ENCODE results near the gene MRPS22. TPM values are rescaled to one million over a fixed set of nuclear protein-coding genes. Genes with fewer than 3 reads are reported as not detected.
"Not testable (repeated sequence)": the region's sequence is repeated elsewhere in the genome, so short reads cannot be mapped to it uniquely, and the experiment has no call there.

The MRPS22 gene
- total and polyA plus RNA-seq, 5 donors from 2014 or later = 29.8 to 55.2 (median 45.7) TPM

- no peak for ATAC-seq (ENCODE audit: low read depth in 2 of 2)
Measured at GRCh38 chr3:139327861-139328260, 16.0 kb upstream of the MRPS22 start.

GRCh38 chr3:139328356-139328755 lies 15.5 kb upstream of the MRPS22 start:
- Histone ChIP-seq H3K27me3 (ENCODE audit: control insufficient read depth, insufficient read depth, low read length) (peaks cover 3% of the 10 kb centered on the region), H3K36me3 (ENCODE audit: control insufficient read depth, insufficient read depth, low read length) (no peaks in the 10 kb centered on the region), H3K9me3 (ENCODE audit: control insufficient read depth in 2 of 2, low read length in 2 of 2) (no peaks in the 10 kb centered on the region), H3K27ac (ENCODE audit: insufficient read depth, low read length, poor library complexity, severe bottlenecking) (no peak overlapping the region), H3K4me1 (ENCODE audit: control insufficient read depth, insufficient read depth, low read length, poor library complexity, severe bottlenecking) (peaks cover 4% of the 10 kb centered on the region), H3K4me3 (ENCODE audit: low read depth, low read length) (no peak overlapping the region)
- Mint-ChIP-seq H3K9me3 (peaks cover 0 to 1% (median 0%) of the 10 kb centered on the region in 7 donors), H3K4me1 (peaks cover 0 to 16% (median 5%) of the 10 kb centered on the region in 4 donors), H3K4me3 (peak overlapping the region in 1 of 4 donors; percentile 1), H3K27me3 (peaks cover 27% of the 10 kb centered on the region), H3K27ac (no peak overlapping the region), H3K36me3 (no peaks in the 10 kb centered on the region)
- DNase-seq (no peak), ATAC-seq (ENCODE audit: low read depth in 2 of 2) (no peak)

More at GRCh38 chr3:139327861-139328260, 16.0 kb upstream of the MRPS22 start:
- no peak overlapping the region for H3K27ac ChIP-seq (ENCODE audit: insufficient read depth, low read length, poor library complexity, severe bottlenecking)
- Mint-ChIP-seq H3K36me3 (no peaks in the 10 kb centered on the region), H3K4me1 (peaks cover 0 to 16% (median 5%) of the 10 kb centered on the region in 4 donors), H3K9me3 (peaks cover 0 to 1% (median 0%) of the 10 kb centered on the region in 7 donors), H3K27ac (no peak overlapping the region), H3K27me3 (peaks cover 27% of the 10 kb centered on the region), H3K4me3 (no peak overlapping the region)
- peaks cover 4% of the 10 kb centered on the region for H3K4me1 ChIP-seq (ENCODE audit: control insufficient read depth, insufficient read depth, low read length, poor library complexity, severe bottlenecking)
- H3K27me3 ChIP-seq (ENCODE audit: control insufficient read depth, insufficient read depth, low read length) = peaks cover 3% of the 10 kb centered on the region
- no peaks in the 10 kb centered on the region for H3K9me3 ChIP-seq (ENCODE audit: control insufficient read depth in 2 of 2, low read length in 2 of 2)
- H3K4me3 ChIP-seq (ENCODE audit: low read depth, low read length) = no peak overlapping the region
- H3K36me3 ChIP-seq (ENCODE audit: control insufficient read depth, insufficient read depth, low read length) = no peaks in the 10 kb centered on the region
- DNase-seq = no peak

- Mint-ChIP-seq H3K27ac (no peak overlapping the region), H3K4me1 (peaks cover 0 to 16% (median 5%) of the 10 kb centered on the region in 4 donors), H3K27me3 (peaks cover 27% of the 10 kb centered on the region), H3K4me3 (peak overlapping the region in 2 of 4 donors; percentile 67 to 75), H3K9me3 (peaks cover 0 to 1% (median 0%) of the 10 kb centered on the region in 7 donors), H3K36me3 (no peaks in the 10 kb centered on the region)
- peaks cover 3% of the 10 kb centered on the region for H3K27me3 ChIP-seq (ENCODE audit: control insufficient read depth, insufficient read depth, low read length)
- H3K9me3 ChIP-seq (ENCODE audit: control insufficient read depth in 2 of 2, low read length in 2 of 2) = no peaks in the 10 kb centered on the region
- peak overlapping the region; percentile 51 for H3K4me3 ChIP-seq (ENCODE audit: low read depth, low read length)
- peaks cover 4% of the 10 kb centered on the region for H3K4me1 ChIP-seq (ENCODE audit: control insufficient read depth, insufficient read depth, low read length, poor library complexity, severe bottlenecking)
- DNase-seq = peak; percentile 70 to 82 (median 80)
- no peaks in the 10 kb centered on the region for H3K36me3 ChIP-seq (ENCODE audit: control insufficient read depth, insufficient read depth, low read length)
- peak; percentile 85 to 88 for ATAC-seq (ENCODE audit: low read depth in 2 of 2)
- H3K27ac ChIP-seq (ENCODE audit: insufficient read depth, low read length, poor library complexity, severe bottlenecking) = no peak overlapping the region
Measured at GRCh38 chr3:139329364-139329850, 14.4 kb upstream of the MRPS22 start.

DNA sequence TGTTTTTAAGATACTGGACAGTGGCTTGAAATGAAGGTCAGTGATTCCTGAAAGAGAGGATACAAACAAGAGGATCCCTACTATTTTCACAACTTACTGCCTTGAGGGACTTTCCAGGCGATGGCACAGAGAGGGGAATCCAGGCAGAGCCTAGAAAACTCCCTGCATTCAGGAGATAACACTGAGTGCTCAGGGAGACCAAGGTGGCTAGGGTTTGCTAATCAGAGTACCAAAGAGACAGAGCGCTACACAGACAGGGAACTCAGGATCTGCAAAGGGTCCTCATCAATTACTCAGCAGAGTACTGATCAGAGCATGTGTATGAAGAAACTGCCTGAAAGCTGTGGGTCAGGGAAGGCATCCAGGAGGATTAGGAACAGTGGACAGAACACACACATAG lies 11.7 kb upstream of the MRPS22 start:
- H3K4me3 ChIP-seq (ENCODE audit: low read depth, low read length) = no peak overlapping the region
- no peak overlapping the region for H3K27ac ChIP-seq (ENCODE audit: insufficient read depth, low read length, poor library complexity, severe bottlenecking)
- DNase-seq (no peak), ATAC-seq (ENCODE audit: low read depth in 2 of 2) (no peak)
- no peaks in the 10 kb centered on the region for H3K36me3 Mint-ChIP-seq
- no peaks in the 10 kb centered on the region for H3K9me3 Mint-ChIP-seq
- H3K4me1 Mint-ChIP-seq = peaks cover 0 to 16% (median 5%) of the 10 kb centered on the region in 4 donors
- peaks cover 3% of the 10 kb centered on the region for H3K27me3 ChIP-seq (ENCODE audit: control insufficient read depth, insufficient read depth, low read length)
- H3K4me3 Mint-ChIP-seq = no peak overlapping the region
- H3K4me1 ChIP-seq (ENCODE audit: control insufficient read depth, insufficient read depth, low read length, poor library complexity, severe bottlenecking) = peaks cover 4% of the 10 kb centered on the region
- no peaks in the 10 kb centered on the region for H3K36me3 ChIP-seq (ENCODE audit: control insufficient read depth, insufficient read depth, low read length)
- H3K9me3 ChIP-seq (ENCODE audit: control insufficient read depth in 2 of 2, low read length in 2 of 2) = no peaks in the 10 kb centered on the region
- H3K27ac Mint-ChIP-seq = no peak overlapping the region
- H3K27me3 Mint-ChIP-seq = peaks cover 30% of the 10 kb centered on the region

- DNase-seq; H3K4me3 ChIP-seq (ENCODE audit: low read depth, low read length); H3K9me3 ChIP-seq (ENCODE audit: control insufficient read depth in 2 of 2, low read length in 2 of 2); H3K27ac ChIP-seq (ENCODE audit: insufficient read depth, low read length, poor library complexity, severe bottlenecking); H3K36me3 ChIP-seq (ENCODE audit: control insufficient read depth, insufficient read depth, low read length); H3K4me3 Mint-ChIP-seq; H3K27ac Mint-ChIP-seq; H3K27me3 ChIP-seq (ENCODE audit: control insufficient read depth, insufficient read depth, low read length); H3K36me3 Mint-ChIP-seq; ATAC-seq (ENCODE audit: low read depth in 2 of 2); H3K4me1 ChIP-seq (ENCODE audit: control insufficient read depth, insufficient read depth, low read length, poor library complexity, severe bottlenecking); H3K4me1 Mint-ChIP-seq; H3K9me3 Mint-ChIP-seq: not testable (repeated sequence)
- peaks cover 32% of the 10 kb centered on the region for H3K27me3 Mint-ChIP-seq
Measured at GRCh38 chr3:139334675-139335074, 9.1 kb upstream of the MRPS22 start.

DNA sequence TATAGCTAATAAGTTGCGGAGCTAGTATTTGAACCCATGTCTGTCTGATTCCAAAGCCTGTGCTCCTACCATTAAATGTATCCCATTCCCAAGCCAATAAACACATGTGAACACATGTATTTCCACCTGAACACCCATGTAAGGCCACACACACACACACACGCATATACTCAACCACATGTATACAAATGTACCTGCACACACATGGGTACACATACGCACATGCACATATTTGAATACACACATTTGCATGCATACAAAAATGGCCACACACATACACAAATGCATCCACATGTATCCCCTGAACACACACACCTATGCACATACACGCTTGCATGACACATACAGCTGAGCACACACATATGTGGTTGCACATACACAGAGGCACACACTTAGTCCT lies 5.4 kb upstream of the MRPS22 start:
- peaks cover 0 to 2% (median 0%) of the 10 kb centered on the region in 7 donors for H3K9me3 Mint-ChIP-seq
- Histone ChIP-seq H3K36me3 (ENCODE audit: control insufficient read depth, insufficient read depth, low read length) (no peaks in the 10 kb centered on the region), H3K27ac (ENCODE audit: insufficient read depth, low read length, poor library complexity, severe bottlenecking) (no peak overlapping the region), H3K4me1 (ENCODE audit: control insufficient read depth, insufficient read depth, low read length, poor library complexity, severe bottlenecking) (no peaks in the 10 kb centered on the region), H3K4me3 (ENCODE audit: low read depth, low read length) (no peak overlapping the region), H3K27me3 (ENCODE audit: control insufficient read depth, insufficient read depth, low read length) (no peaks in the 10 kb centered on the region), H3K9me3 (ENCODE audit: control insufficient read depth in 2 of 2, low read length in 2 of 2) (no peaks in the 10 kb centered on the region)
- no peaks in the 10 kb centered on the region for H3K36me3 Mint-ChIP-seq
- ATAC-seq (ENCODE audit: low read depth in 2 of 2) = no peak
- no peak overlapping the region for H3K4me3 Mint-ChIP-seq
- no peak for DNase-seq
- peaks cover 20% of the 10 kb centered on the region for H3K27me3 Mint-ChIP-seq
- H3K4me1 Mint-ChIP-seq = peaks cover 0 to 6% (median 1%) of the 10 kb centered on the region in 4 donors
- H3K27ac Mint-ChIP-seq = no peak overlapping the region

DNA sequence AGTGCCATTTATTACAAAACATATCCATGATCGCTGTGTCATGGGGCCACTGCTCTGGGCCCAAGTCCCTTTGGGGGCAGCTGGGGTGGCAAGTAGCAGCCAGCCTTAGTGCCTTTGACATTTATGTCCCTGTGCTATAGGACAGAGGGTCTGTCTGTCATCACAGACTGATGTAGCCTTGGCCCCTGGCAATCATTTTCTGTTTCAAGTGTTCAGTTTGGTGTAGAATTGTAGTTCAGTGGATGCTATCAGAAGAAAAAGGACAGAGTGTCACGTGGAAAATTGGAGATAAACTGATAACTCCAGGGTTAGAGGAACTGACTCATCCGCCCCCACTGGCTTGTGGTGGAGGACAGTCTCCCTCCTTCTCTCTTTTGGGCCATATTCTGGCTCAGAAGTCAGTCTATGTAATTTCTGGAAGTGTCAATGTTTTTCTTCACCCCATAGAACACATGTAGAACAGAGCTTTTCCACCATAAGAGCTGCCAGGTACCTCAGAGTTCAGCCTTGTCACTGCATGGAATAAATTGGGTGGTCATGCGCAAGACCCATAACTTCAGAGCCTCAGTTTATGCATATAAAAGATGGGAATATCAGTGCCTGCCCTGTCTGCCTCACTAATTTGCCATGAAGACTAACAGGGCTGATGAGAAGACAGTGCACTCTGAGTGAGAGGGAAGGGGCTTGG lies 4.5 kb upstream of the MRPS22 start:
- peaks cover 0 to 2% (median 0%) of the 10 kb centered on the region in 7 donors for H3K9me3 Mint-ChIP-seq
- no peak for ATAC-seq (ENCODE audit: low read depth in 2 of 2)
- no peak overlapping the region for H3K27ac ChIP-seq (ENCODE audit: insufficient read depth, low read length, poor library complexity, severe bottlenecking)

DNA sequence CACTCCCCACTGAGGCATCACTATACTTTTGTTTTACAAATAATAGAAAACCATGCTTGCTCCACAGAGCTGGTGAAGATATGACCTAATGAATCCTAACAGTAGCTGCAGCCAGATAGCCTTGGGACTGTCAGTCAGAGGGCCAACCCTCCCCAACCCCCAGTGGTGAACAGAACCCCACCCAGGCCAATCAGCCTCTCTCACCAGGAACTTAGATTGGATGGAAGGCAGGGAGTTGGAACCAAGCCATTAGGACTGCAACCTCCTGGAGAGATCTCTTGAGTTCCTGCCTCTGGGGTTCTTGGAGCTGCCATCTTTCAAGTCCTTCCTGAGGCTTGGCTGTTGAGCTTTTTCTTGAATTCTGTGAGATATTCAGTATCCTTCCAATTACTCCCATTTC lies 3.0 kb upstream of the MRPS22 start:
- Histone ChIP-seq H3K9me3 (ENCODE audit: control insufficient read depth in 2 of 2, low read length in 2 of 2) (no peaks in the 10 kb centered on the region), H3K4me3 (ENCODE audit: low read depth, low read length) (no peak overlapping the region), H3K36me3 (ENCODE audit: control insufficient read depth, insufficient read depth, low read length) (no peaks in the 10 kb centered on the region), H3K27me3 (ENCODE audit: control insufficient read depth, insufficient read depth, low read length) (no peaks in the 10 kb centered on the region), H3K27ac (ENCODE audit: insufficient read depth, low read length, poor library complexity, severe bottlenecking) (no peak overlapping the region), H3K4me1 (ENCODE audit: control insufficient read depth, insufficient read depth, low read length, poor library complexity, severe bottlenecking) (peaks cover 17% of the 10 kb centered on the region)
- Mint-ChIP-seq H3K27me3 (peaks cover 20% of the 10 kb centered on the region), H3K4me1 (peaks cover 0 to 11% (median 1%) of the 10 kb centered on the region in 4 donors), H3K4me3 (peak overlapping the region in 1 of 4 donors; percentile 33), H3K9me3 (peaks cover 0 to 2% (median 0%) of the 10 kb centered on the region in 7 donors), H3K36me3 (no peaks in the 10 kb centered on the region), H3K27ac (no peak overlapping the region)
- no peak for DNase-seq
- no peak for ATAC-seq (ENCODE audit: low read depth in 2 of 2)

More for the DNA sequence above, 4.5 kb upstream of the MRPS22 start:
- Histone ChIP-seq H3K36me3 (ENCODE audit: control insufficient read depth, insufficient read depth, low read length) (no peaks in the 10 kb centered on the region), H3K9me3 (ENCODE audit: control insufficient read depth in 2 of 2, low read length in 2 of 2) (no peaks in the 10 kb centered on the region), H3K4me1 (ENCODE audit: control insufficient read depth, insufficient read depth, low read length, poor library complexity, severe bottlenecking) (peaks cover 3% of the 10 kb centered on the region), H3K27me3 (ENCODE audit: control insufficient read depth, insufficient read depth, low read length) (no peaks in the 10 kb centered on the region), H3K4me3 (ENCODE audit: low read depth, low read length) (no peak overlapping the region)
- peak overlapping the region in 1 of 4 donors; percentile 46 for H3K4me3 Mint-ChIP-seq
- no peaks in the 10 kb centered on the region for H3K36me3 Mint-ChIP-seq
- H3K4me1 Mint-ChIP-seq = peaks cover 0 to 11% (median 1%) of the 10 kb centered on the region in 4 donors
- H3K27me3 Mint-ChIP-seq = peaks cover 20% of the 10 kb centered on the region
- DNase-seq = peak in 1 of 3 donors; percentile 6
- H3K27ac Mint-ChIP-seq = no peak overlapping the region

Measured in CD4-positive, CD25-positive, alpha-beta regulatory T cell (primary cell).